Omental fat pad (tissue), 4 donors: Measurements from ENCODE around the gene LGI2. TPM values are rescaled to one million over a fixed set of nuclear protein-coding genes. Genes with fewer than 3 reads are reported as not detected.
"Not testable (repeated sequence)": the region's sequence is repeated elsewhere in the genome, so short reads cannot be mapped to it uniquely, and the experiment has no call there.

Experiments used
- ATAC-seq: fragments of 150-250 bp; one replicate; pipeline ENCODE4 v1.9.1; 2016; ENCODE audit warnings: mild to moderate bottlenecking, moderate library complexity; ENCODE audit not compliant: low FRiP score
- DNase-seq: peaks from one replicate; pipeline ENCODE4 v3.0.0-alpha.2; 2019; ENCODE audit warnings: low spot score
- total RNA-seq, 4 donors: library from RNA; depleted of rRNA; stranded (reverse); fragments of >200 nt; gene quantifications; one replicate each; pipeline ENCODE4 v1.1.0, GENCODE V29; 2016
- TF ChIP-seq, protein P1 (sequence below), 3 donors: fragments of 450-650 bp; IDR thresholded peaks; one replicate each; pipeline ENCODE4 v1.5.1; 2016 to 2017; ENCODE audit warnings: antibody characterized with exemption in 3 of 3, mild to moderate bottlenecking in 3 of 3, moderate library complexity in 2 of 3

LGI2 gene
- total RNA-seq, 4 donors from 2014 or later: 2.8 to 6.4 (median 5.4) TPM

DNA sequence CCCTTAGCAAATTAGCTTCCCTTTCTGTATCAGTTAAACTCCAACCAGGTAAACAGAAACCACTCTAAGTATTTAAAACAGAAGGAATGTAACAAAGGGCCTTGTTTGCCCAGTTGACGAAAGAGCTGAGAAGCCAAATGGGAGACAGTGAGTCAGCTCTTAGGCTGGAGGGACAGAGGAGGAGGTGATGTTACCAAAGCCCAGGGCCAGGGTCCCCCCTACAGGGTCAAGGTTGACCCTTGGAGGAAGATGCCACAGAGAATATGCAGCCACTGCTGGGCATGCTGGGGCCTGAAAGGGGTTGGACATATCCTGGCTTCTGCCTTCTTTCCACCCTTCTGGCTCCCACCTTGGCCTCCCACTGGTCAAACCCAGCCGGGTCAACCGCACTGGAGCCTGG lies 38.3 kb upstream of the LGI2 start:
- TF ChIP-seq, protein P1, sequence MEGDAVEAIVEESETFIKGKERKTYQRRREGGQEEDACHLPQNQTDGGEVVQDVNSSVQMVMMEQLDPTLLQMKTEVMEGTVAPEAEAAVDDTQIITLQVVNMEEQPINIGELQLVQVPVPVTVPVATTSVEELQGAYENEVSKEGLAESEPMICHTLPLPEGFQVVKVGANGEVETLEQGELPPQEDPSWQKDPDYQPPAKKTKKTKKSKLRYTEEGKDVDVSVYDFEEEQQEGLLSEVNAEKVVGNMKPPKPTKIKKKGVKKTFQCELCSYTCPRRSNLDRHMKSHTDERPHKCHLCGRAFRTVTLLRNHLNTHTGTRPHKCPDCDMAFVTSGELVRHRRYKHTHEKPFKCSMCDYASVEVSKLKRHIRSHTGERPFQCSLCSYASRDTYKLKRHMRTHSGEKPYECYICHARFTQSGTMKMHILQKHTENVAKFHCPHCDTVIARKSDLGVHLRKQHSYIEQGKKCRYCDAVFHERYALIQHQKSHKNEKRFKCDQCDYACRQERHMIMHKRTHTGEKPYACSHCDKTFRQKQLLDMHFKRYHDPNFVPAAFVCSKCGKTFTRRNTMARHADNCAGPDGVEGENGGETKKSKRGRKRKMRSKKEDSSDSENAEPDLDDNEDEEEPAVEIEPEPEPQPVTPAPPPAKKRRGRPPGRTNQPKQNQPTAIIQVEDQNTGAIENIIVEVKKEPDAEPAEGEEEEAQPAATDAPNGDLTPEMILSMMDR (IDR thresholded peaks at IDR 0.05): no peak
- no peak for DNase-seq
- no peak for ATAC-seq

DNA sequence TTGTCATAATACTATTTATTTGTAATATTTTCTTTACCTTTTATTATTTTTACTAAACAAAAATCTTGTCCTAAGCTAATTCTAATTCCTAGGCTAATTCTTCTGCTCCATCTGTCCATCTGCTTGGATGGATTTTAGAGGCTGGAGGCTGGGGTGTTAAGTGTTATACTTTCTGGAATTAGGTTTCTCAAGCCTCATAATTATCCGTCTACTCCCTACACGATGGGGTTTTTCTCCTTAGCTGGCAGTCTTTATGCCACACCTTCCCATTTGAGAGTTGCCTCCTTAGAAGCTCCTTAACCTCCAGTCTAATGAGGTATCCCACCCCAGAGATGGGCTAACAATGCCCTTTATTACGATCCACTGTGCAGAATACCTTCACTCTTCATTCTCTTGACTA lies 37.6 kb upstream of the LGI2 start:
- no peak for DNase-seq
- TF ChIP-seq, protein P1 (IDR thresholded peaks at IDR 0.05): no peak
- ATAC-seq: no peak

DNA sequence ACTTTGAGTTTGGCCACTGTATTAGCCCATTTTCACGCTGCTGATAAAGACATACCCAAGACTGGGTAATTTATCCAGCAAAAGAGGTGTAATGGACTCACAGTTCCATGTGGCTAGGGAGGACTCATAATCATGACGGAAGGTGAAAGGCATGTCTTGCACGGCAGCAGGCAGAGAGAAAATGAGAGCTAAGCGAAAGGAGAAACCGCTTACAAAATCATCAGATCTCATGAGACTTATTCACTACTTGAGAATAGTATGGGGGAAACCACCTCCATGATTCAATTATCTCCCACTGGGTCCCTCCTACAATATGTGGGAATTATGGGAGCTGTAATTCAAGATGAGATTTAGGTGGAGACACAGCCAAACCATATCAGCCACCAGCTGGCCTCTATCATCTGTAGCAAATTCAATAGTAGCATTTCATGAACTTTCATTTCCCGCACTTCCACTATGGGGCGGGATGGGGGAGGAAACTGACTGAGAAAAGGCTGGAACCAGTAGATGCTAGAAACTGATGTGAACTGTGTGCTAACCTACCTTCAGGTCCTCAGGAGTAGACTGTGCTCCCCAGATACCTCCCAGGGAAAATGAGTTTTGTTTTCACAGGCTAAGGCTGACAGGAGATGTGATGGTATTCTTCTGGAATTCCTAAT lies 35.3 kb upstream of the LGI2 start:
- ATAC-seq (peak; percentile 56), DNase-seq (no peak)
- TF ChIP-seq, protein P1 (IDR thresholded peaks at IDR 0.05): no peak

DNA sequence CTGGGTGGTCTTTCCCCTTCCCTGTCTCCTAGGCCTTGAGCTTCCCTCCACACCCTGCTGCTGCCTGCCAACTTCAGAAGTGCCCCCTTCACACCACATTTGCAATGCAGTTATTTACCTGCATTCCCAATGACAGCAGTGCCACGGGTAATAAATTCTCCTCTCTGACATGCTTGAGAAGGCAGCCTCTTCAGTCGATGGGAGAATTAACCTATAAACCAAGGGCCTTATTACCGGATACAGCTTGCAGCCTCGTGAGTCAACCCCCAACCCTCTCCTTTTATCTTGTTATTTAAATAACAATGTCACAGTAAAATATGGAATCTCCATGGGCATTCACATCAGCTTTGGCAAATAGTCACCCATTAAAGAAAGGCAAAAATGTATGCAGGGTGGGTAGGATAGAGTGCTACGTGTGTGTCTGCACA lies 34.7 kb upstream of the LGI2 start:
- TF ChIP-seq, protein P1 (IDR thresholded peaks at IDR 0.05): no peak
- no peak for ATAC-seq
- DNase-seq: no peak

DNA sequence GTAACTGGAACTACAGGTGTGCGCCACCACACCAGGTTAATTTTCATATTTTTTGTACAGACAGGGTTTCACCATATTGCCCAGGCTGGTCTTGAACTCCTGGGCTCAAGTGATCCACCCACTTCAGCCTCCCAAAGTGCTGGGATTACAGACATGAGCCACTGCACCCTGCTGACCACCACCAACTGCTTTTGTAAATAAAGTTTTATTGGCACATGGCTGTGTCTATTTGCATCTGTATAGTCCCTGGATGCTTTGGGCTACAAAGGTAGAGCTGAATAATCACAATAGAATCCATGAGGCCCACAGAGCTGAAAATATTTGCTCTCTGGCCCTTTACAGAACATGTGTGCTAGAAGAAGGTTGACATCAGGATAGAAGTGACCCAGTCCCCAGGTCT lies 33.7 kb upstream of the LGI2 start:
- not testable (repeated sequence) for ATAC-seq, DNase-seq

DNA sequence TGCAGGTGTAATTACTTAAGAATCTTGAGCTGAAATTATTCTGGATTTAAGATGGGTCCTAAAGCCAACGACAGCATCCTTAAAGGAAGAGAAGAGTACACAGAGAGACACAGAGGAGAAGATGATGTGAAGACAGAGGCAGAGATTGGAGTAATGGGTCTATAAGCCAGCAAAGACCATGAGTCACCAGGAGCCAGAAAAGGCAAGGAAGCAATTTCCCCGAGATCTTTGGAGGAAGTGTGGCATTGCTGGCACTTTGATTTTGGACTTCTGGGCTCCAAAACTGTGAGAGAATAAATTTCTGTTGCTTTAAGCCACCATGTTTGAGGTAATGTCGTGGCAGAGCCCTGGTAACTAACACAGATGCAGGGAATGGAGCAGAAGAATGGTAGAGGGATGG lies 32.4 kb upstream of the LGI2 start:
- TF ChIP-seq, protein P1 (IDR thresholded peaks at IDR 0.05): no peak

DNA sequence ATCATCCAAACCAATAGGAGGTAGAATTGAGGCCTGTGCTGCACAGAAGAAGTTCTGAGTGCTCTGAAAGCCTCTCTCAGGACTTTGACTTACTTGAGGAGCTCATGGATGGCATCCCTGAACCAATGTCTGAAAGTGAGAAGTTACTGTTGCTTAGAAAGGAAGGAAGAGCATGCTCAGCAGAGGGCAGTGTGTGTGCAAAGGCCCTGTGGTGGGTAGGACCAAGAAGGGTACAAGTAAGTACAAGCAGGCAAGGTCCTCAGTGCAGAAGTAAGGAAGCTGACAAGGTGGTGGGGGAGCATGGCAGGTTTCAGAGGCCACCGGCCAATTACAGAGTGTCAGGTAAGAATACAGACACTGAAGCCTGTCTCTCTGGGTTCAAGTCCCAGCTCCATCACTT lies 31.4 kb upstream of the LGI2 start:
- DNase-seq (no peak), ATAC-seq (no peak)
- TF ChIP-seq, protein P1 (IDR thresholded peaks at IDR 0.05): no peak

More for the DNA sequence above, 32.4 kb upstream of the LGI2 start:
- DNase-seq: no peak
- ATAC-seq: no peak
